ENCODE results near the gene ZNF490.
"Not testable (repeated sequence)": the region's sequence is repeated elsewhere in the genome, so short reads cannot be mapped to it uniquely, and the experiment has no call there.

The ZNF490 gene

DNA sequence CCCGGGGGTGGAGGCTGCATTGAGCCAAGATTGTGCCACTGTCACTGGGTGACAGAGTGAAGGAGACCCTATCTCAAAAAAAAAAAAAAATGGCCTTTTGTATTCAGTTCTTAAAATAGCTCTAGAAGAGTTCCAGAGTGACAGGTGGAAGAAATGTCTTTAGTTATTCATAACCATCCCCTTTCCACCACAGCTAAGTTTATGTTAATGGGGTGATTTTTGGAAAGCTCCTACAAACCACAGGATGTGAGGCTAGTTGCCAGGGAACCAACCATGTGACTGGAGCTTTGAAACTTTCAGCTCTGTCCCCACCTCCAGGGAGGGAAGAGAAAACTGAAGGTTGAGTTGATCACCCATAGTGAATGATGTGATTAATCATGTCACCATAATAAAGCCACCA, 6.9 kb downstream of the ZNF490 start:
- no peak overlapping the region for H2AFZ ChIP-seq (ENCODE audit: low read depth, low read length)
- peaks cover 35% of the 10 kb centered on the region for H3K36me3 ChIP-seq (ENCODE audit: insufficient read depth, low read length)
- no peak overlapping the region for H3K4me3 ChIP-seq (ENCODE audit: low read length)
- no peaks in the 10 kb centered on the region for H3K27me3 ChIP-seq (ENCODE audit: insufficient read depth, low read length)
- H3K9me3 ChIP-seq (ENCODE audit: low read length) = no peaks in the 10 kb centered on the region
- no peaks in the 10 kb centered on the region for H3K4me1 ChIP-seq (ENCODE audit: insufficient read depth, low read length)

DNA sequence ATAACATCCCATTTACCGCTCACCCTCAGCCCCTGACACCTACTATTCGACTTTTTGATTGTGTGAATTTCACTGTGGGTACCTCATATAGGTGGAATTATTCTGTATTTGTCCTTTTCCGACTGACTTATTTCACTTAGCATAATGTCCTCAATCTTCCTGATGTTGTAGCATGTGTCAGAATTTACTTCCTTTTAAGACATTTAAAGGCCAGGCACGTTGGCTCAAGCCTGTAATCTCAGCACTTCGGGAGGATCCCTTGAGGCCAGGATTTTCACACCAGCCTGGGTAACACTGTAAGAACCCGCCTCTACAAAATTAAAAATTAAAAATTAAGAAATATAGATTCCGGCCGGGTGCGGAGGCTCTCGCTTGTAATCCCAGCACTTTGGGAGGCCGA, 13.0 kb downstream of the ZNF490 start:
- Histone ChIP-seq H3K4me3 (ENCODE audit: low read length) (no peak overlapping the region), H3K9me3 (ENCODE audit: low read length) (peaks cover 2% of the 10 kb centered on the region), H3K27me3 (ENCODE audit: insufficient read depth, low read length) (no peaks in the 10 kb centered on the region), H3K36me3 (ENCODE audit: insufficient read depth, low read length) (peaks cover 27% of the 10 kb centered on the region), H3K4me1 (ENCODE audit: insufficient read depth, low read length) (no peaks in the 10 kb centered on the region), H2AFZ (ENCODE audit: low read depth, low read length) (no peak overlapping the region)

DNA sequence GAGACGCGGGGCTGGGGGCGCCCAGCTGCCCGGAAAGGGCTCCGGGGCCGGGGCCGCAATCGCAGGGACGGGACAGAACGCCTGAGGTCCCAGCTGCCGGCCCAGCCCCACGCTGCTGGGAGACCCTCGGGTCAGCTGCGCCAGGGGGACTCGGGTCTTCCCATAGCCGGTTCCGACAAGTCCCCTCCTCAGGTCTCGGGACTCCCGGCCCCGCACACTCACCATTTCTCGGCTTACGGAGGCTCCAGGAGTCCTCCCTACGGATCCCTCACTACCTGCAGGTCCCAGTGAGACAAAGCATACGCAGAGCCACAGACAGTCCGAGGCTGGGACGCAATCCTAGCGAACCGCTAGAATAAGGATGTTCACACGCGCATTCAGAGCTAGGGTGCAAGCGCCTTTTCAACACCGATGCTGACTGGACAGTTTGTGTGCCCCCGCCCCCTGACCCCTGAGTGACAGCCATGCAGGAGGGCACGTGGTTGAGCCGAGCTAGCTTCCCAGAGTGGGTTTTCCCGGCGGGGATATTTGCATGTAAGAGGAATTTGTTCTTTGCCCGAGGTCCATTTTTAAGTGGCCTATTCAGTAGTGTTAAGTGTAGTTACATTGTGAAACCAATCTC, 13.6 kb downstream of the ZNF490 start:
- Histone ChIP-seq H3K27me3 (ENCODE audit: insufficient read depth, low read length) (no peaks in the 10 kb centered on the region), H3K36me3 (ENCODE audit: insufficient read depth, low read length) (peaks cover 26% of the 10 kb centered on the region), H3K4me1 (ENCODE audit: insufficient read depth, low read length) (no peaks in the 10 kb centered on the region), H3K9me3 (ENCODE audit: low read length) (peaks cover 2% of the 10 kb centered on the region), H3K4me3 (ENCODE audit: low read length) (no peak overlapping the region), H2AFZ (ENCODE audit: low read depth, low read length) (no peak overlapping the region)

DNA sequence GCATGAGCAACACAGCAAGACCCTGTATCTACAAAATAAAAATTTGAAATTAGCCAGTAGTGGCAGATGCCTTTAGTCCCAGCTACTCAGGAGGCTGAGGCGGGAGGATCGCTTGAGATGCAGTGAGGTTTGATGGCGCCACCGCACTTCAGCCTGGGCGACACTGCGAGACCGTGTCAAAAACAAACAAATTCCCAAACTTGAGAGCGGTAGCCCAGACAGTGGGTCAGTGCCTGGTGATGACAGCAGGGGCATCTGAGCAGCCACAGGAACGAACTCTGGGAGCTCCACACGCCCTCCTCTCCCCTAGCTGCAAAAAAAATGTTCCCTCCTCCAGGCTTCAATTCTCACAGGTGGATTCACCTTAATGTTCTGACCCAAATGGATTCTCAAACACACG, 14.1 kb downstream of the ZNF490 start:
- Histone ChIP-seq H3K4me1 (ENCODE audit: insufficient read depth, low read length) (no peaks in the 10 kb centered on the region), H3K36me3 (ENCODE audit: insufficient read depth, low read length) (peaks cover 26% of the 10 kb centered on the region), H2AFZ (ENCODE audit: low read depth, low read length) (no peak overlapping the region), H3K27me3 (ENCODE audit: insufficient read depth, low read length) (no peaks in the 10 kb centered on the region), H3K9me3 (ENCODE audit: low read length) (peaks cover 2% of the 10 kb centered on the region), H3K4me3 (ENCODE audit: low read length) (no peak overlapping the region)

DNA sequence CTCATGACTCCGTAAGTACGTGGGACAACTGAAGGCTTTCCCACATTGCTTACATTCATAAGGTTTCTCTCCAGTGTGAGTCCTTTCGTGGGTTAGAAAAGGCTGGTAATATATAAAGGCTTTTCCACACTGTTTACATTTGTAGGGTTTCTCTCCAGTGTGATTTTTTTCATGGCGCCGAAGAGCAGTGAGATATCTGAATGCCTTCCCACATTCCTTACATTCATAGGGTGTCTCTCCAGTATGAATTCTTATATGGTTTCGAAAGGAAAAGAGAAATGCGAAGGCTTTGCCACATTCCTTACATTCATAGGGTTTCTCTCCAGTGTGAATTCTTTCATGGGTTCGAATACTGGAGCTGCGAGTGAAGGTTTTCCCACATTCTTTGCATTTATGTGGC, 29.5 kb downstream of the ZNF490 start:
- H3K36me3 ChIP-seq (ENCODE audit: insufficient read depth, low read length) = peaks cover 57% of the 10 kb centered on the region
- no peaks in the 10 kb centered on the region for H3K4me1 ChIP-seq (ENCODE audit: insufficient read depth, low read length)
- no peak overlapping the region for H3K4me3 ChIP-seq (ENCODE audit: low read length)
- no peak overlapping the region for H2AFZ ChIP-seq (ENCODE audit: low read depth, low read length)
- peaks cover 54% of the 10 kb centered on the region for H3K9me3 ChIP-seq (ENCODE audit: low read length)
- H3K27me3 ChIP-seq (ENCODE audit: insufficient read depth, low read length) = no peaks in the 10 kb centered on the region

DNA sequence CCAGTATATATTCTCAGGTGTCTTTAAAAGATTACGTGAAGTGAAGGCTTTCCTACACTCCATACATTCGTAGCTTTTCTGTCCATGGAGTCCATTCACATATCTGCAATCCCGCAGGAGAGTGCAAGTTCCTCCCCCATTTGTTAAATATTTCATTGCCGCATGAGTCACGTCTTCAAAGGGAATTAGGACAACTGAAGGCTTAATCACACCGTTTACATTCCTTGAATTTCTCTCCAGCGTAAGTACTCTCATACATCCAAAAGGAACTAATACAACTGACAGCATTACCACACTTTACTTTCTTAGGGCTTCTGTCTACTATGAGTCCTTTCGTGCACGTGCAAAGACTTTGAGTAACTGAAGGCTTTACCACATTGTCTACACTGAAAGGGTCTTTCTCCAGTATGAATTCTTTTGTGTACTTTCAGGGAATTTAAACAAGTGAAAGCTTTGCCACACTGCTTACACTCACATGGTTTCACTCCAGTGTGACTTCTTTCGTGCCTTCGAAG, 30.4 kb downstream of the ZNF490 start:
- H3K27me3 ChIP-seq (ENCODE audit: insufficient read depth, low read length) = no peaks in the 10 kb centered on the region
- no peaks in the 10 kb centered on the region for H3K4me1 ChIP-seq (ENCODE audit: insufficient read depth, low read length)
- no peak overlapping the region for H2AFZ ChIP-seq (ENCODE audit: low read depth, low read length)
- peaks cover 61% of the 10 kb centered on the region for H3K36me3 ChIP-seq (ENCODE audit: insufficient read depth, low read length)
- H3K4me3 ChIP-seq (ENCODE audit: low read length) = no peak overlapping the region
- peaks cover 59% of the 10 kb centered on the region for H3K9me3 ChIP-seq (ENCODE audit: low read length)

DNA sequence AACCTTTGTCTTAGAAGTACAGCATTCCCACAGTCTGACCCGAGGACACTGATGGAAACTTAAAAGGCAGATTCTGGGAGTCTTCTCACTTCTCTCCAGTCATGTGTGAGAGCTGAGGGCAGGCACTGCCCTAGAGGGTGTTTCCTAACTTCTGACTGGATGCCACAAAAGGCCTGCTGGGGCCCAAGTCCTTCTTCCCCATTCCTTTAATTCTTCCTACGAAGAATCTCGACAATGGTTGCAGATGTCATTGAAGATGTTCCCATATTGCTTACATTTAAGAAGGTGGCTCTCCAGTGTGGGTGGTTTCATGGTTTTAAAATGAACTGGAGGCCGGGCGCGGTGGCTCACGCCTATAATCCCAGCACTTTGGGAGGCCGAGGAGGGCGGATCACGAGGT, 32.0 kb downstream of the ZNF490 start:
- Histone ChIP-seq H3K4me3 (ENCODE audit: low read length) (no peak overlapping the region), H2AFZ (ENCODE audit: low read depth, low read length) (no peak overlapping the region), H3K27me3 (ENCODE audit: insufficient read depth, low read length) (no peaks in the 10 kb centered on the region), H3K36me3 (ENCODE audit: insufficient read depth, low read length) (peaks cover 61% of the 10 kb centered on the region), H3K9me3 (ENCODE audit: low read length) (peaks cover 63% of the 10 kb centered on the region), H3K4me1 (ENCODE audit: insufficient read depth, low read length) (no peaks in the 10 kb centered on the region)

DNA sequence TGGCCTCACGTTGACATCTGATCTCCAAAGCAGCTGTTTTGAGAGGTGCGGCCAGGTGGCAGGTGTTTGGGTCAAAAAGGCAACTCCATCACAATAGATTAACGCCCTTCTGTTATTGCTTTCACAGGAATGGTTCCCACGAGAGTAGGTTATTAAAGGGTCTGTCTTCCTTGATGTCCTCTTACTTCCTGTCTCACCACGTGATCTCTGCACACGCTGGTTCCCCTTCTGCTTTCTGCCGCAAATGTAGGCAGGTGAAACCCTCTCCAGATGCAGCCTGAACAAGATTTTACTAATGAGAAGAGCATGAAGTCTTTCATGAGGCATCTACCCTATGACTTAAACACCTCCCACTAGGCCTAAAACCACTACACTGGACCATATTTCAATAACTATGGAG, 36.6 kb downstream of the ZNF490 start:
- no peaks in the 10 kb centered on the region for H3K27me3 ChIP-seq (ENCODE audit: insufficient read depth, low read length)
- H3K4me1 ChIP-seq (ENCODE audit: insufficient read depth, low read length) = no peaks in the 10 kb centered on the region
- no peak overlapping the region for H3K4me3 ChIP-seq (ENCODE audit: low read length)
- H3K9me3 ChIP-seq (ENCODE audit: low read length) = peaks cover 32% of the 10 kb centered on the region
- H3K36me3 ChIP-seq (ENCODE audit: insufficient read depth, low read length) = peaks cover 25% of the 10 kb centered on the region
- H2AFZ ChIP-seq (ENCODE audit: low read depth, low read length) = no peak overlapping the region

DNA sequence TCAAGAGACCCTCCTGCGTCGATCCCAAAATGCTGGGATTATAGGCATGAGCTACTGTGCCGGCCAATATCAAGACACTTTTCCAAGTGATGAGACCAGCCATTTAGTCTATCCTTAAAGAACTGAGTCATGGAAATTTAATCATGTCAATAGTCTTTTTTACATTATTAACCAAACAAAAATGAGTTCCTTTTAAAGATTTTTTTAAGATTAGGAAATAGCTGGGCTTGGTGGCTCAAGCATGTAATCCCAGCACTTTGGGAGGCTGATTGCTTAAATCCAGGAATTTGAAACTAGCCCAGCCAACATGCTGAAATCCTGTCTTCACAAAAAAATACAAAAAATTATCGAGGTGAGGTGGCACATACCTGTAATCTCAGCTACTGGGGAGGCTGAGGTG, 42.7 kb downstream of the ZNF490 start:
- no peaks in the 10 kb centered on the region for H3K27me3 ChIP-seq (ENCODE audit: insufficient read depth, low read length)
- H3K36me3 ChIP-seq (ENCODE audit: insufficient read depth, low read length) = no peaks in the 10 kb centered on the region
- H3K9me3 ChIP-seq (ENCODE audit: low read length) = no peaks in the 10 kb centered on the region
- no peaks in the 10 kb centered on the region for H3K4me1 ChIP-seq (ENCODE audit: insufficient read depth, low read length)
- H3K4me3 ChIP-seq (ENCODE audit: low read length) = no peak overlapping the region
- H2AFZ ChIP-seq (ENCODE audit: low read depth, low read length) = no peak overlapping the region

DNA sequence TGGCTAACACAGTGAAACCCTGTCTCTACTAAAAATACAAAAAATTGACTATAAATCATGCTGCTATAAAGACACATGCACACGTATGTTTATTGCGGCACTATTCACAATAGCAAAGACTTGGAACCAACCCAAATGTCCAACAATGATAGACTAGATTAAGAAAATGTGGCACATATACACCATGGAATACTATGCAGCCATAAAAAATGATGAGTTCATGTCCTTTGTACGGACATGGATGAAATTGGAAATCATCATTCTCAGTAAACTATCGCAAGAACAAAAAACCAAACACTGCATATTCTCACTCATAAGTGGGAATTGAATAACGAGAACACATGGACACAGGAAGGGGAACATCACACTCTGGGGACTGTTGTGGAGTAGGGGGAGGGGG, 44.2 kb downstream of the ZNF490 start:
- not testable (repeated sequence) for H3K36me3 ChIP-seq (ENCODE audit: insufficient read depth, low read length); H3K4me1 ChIP-seq (ENCODE audit: insufficient read depth, low read length); H2AFZ ChIP-seq (ENCODE audit: low read depth, low read length); H3K27me3 ChIP-seq (ENCODE audit: insufficient read depth, low read length); H3K4me3 ChIP-seq (ENCODE audit: low read length); H3K9me3 ChIP-seq (ENCODE audit: low read length)

DNA sequence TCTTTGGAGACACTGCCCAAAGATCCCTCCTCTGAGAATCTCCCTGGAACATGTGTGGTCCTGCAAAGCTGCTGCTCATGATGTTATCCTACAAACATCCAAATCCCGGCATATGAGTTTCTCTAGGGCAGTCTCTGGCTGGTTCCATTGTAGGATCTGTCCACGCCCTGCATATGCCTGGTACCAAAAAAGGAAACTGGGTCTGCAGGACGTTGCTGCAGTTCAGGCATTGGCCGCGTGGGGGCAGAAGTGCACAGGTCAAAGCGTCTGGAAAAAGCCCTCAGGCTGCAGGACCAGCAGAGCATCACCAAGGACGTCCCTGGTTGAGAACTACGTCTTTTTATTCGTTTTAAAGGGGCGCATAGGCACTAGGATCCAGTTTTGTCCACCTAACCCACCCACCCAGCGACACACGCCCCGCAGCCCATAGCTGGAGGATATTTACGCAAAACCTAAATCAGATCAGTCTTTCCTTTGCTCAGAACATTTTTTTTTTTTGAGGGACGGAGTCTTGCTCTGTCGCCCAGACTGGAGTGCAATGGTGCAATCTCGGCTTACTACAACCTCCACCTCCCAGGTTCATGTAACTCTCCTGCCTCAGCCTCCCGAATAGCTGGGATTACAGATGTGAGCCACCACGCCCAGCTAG, 46.5 kb downstream of the ZNF490 start:
- no peaks in the 10 kb centered on the region for H3K9me3 ChIP-seq (ENCODE audit: low read length)
- H3K4me3 ChIP-seq (ENCODE audit: low read length) = no peak overlapping the region
- H3K27me3 ChIP-seq (ENCODE audit: insufficient read depth, low read length) = peaks cover 2% of the 10 kb centered on the region
- no peaks in the 10 kb centered on the region for H3K36me3 ChIP-seq (ENCODE audit: insufficient read depth, low read length)
- no peak overlapping the region for H2AFZ ChIP-seq (ENCODE audit: low read depth, low read length)
- H3K4me1 ChIP-seq (ENCODE audit: insufficient read depth, low read length) = no peaks in the 10 kb centered on the region

DNA sequence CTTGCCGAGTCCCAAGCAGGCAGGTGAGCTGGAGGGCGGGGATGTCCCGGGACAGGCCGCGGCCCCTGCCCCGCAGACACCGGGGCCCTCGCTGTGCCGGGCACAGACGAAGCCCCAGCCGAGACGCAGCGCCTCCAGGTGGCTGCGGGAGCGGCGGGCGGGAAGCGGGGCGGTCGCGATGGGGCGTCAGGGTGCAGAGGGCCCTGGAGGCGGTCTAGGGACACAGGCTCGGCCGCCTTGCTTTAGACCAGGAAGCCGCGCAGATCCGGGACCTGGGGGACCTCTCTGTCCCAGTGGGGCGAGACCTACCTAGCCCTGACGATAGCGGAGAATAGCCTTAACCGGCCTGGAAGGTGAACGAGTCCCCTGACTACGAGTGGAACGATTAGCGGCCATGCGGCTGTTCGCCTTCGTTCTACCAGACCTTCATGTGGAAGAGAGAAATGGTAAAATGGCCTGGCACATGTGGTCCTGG, 55.1 kb downstream of the ZNF490 start:
- Histone ChIP-seq H3K9me3 (ENCODE audit: low read length) (no peaks in the 10 kb centered on the region), H3K4me1 (ENCODE audit: insufficient read depth, low read length) (peaks cover 4% of the 10 kb centered on the region), H3K36me3 (ENCODE audit: insufficient read depth, low read length) (no peaks in the 10 kb centered on the region), H3K4me3 (ENCODE audit: low read length) (no peak overlapping the region), H3K27me3 (ENCODE audit: insufficient read depth, low read length) (peaks cover 2% of the 10 kb centered on the region), H2AFZ (ENCODE audit: low read depth, low read length) (no peak overlapping the region)

DNA sequence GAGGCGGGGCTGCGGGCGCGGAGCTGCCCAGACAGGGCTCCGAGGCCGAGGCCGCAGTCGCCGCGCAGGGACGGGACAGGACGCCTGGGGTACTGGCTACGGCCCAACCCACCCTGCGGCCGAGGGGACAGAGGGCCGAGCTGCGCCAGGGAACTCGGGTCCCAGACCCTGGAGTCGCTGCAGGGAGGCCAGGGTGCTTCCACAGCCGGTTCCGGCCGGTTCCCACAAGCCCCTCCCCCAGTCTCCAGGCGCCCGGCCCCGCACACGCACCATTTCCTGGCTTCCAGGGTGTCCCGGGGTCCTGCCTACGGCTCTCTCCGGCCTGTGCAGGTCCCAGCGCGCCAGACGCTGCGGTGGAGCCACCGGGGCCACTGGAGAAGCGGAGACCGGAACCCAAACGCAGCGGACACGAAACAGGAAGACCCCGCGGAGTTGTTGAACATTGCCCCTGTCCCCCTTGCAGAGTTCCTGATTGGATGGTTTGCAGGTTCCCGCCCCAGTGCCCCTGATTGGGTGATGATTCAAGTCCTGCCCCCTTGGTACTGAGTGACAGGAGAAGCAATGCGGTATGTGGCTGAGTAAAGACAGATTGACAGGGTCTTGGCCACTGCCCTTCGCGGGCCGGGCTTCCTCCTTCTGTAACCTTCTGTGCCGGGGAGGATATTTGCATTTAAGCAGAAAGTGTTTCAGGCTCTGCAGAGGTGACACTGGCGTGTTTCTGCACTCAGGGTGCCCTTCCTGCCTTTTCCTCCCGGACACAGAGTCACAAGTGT, 59.4 kb downstream of the ZNF490 start, which contains the start of gene ZNF564:
Gene ZNF564 (minus strand): TSS at position 423 of the 773 bp plus-strand sequence. CDS start 150 bp downstream, at position 273.
- peak within 1 kb of the TSS; percentile 11 for H2AFZ ChIP-seq (ENCODE audit: low read depth, low read length)
- peaks cover 4% of the 10 kb centered on the region for H3K4me1 ChIP-seq (ENCODE audit: insufficient read depth, low read length)
- H3K27me3 ChIP-seq (ENCODE audit: insufficient read depth, low read length) = no peaks in the 10 kb centered on the region
- H3K36me3 ChIP-seq (ENCODE audit: insufficient read depth, low read length) = peaks cover 23% of the 10 kb centered on the region
- peak within 1 kb of the TSS; percentile 85 for H3K4me3 ChIP-seq (ENCODE audit: low read length)
- H3K9me3 ChIP-seq (ENCODE audit: low read length) = peaks cover 22% of the 10 kb centered on the region

Measured in neuron (in vitro differentiated cells).